ENCODE measurements around the gene CCDC136. TPM values are rescaled to one million over a fixed set of nuclear protein-coding genes. Genes with fewer than 3 reads are reported as not detected.

Gene CCDC136
- total RNA-seq, 1 experiment from 2014 or later: 31.1 TPM

- H3K9me3 ChIP-seq (ENCODE audit: control insufficient read depth, low read depth, low read length): no peaks in the 10 kb centered on the region
- H4K91ac ChIP-seq (ENCODE audit: insufficient read length, low read depth, low read length): no peak overlapping the region
- no peak overlapping the region for H2BK5ac ChIP-seq (ENCODE audit: insufficient read length, low read length)
- H3K4ac ChIP-seq (ENCODE audit: low read depth, low read length): no peak overlapping the region
- H3K79me1 ChIP-seq (ENCODE audit: insufficient read depth, low read depth, low read length, poor library complexity, severe bottlenecking): no peaks in the 10 kb centered on the region
- H3K27ac ChIP-seq (ENCODE audit: insufficient read length, low read depth, low read length): no peak overlapping the region
- Mint-ChIP-seq H3K27me3 (ENCODE audit: low read depth) (no peaks in the 10 kb centered on the region), H3K36me3 (ENCODE audit: insufficient read depth in 1 of 3, low read depth in 3 of 3) (peaks cover 0 to 4% (median 0%) of the 10 kb centered on the region in 3 experiments; a peak in 1 of 7 replicates), H3K27ac (no peak overlapping the region; a peak in 1 of 7 replicates), H3K9me3 (no peaks in the 10 kb centered on the region), H3K4me3 (no peak overlapping the region), H3K4me1 (peaks cover 2 to 5% of the 10 kb centered on the region in 2 experiments; a peak in 3 of 4 replicates)
- no peak overlapping the region for H2BK20ac ChIP-seq (ENCODE audit: low read depth, low read length, poor library complexity, severe bottlenecking)
- H3K14ac ChIP-seq (ENCODE audit: insufficient read depth, low read length): no peak overlapping the region
- no peak overlapping the region for H2BK120ac ChIP-seq (ENCODE audit: low read depth, low read length, poor library complexity, severe bottlenecking)
- H3K56ac ChIP-seq (ENCODE audit: insufficient read length, low read depth, low read length): no peak overlapping the region
- H2AK5ac ChIP-seq (ENCODE audit: insufficient read length, low read length): no peak overlapping the region
- H2AFZ ChIP-seq (ENCODE audit: low read length): no peak overlapping the region
- H3K23ac ChIP-seq (ENCODE audit: insufficient read length, low read depth, low read length): no peak overlapping the region
- H3K18ac ChIP-seq (ENCODE audit: insufficient read length, low read depth, low read length): no peak overlapping the region
- H3K9ac ChIP-seq (ENCODE audit: extremely low read depth, insufficient read length, low read length): no peak overlapping the region
- H3T11ph ChIP-seq (ENCODE audit: low read length): no peak overlapping the region
- no peaks in the 10 kb centered on the region for H3K4me1 ChIP-seq (ENCODE audit: insufficient read depth, low read length)
- no peaks in the 10 kb centered on the region for H4K20me1 ChIP-seq (ENCODE audit: control insufficient read depth, insufficient read depth, insufficient read length)
- WGBS (ENCODE audit: extremely low coverage, insufficient read length, low lambda C conversion rate): no CpG with 5 or more reads among the region's 14 CpGs
- H2BK12ac ChIP-seq (ENCODE audit: insufficient read length, low read depth, low read length): no peak overlapping the region
- no peaks in the 10 kb centered on the region for H3K23me2 ChIP-seq (ENCODE audit: insufficient read length, low read depth, low read length, poor library complexity, severe bottlenecking)
- H2BK15ac ChIP-seq (ENCODE audit: low read depth, low read length): no peak overlapping the region
- no peak overlapping the region for H4K5ac ChIP-seq (ENCODE audit: insufficient read length, low read depth, low read length)
- no peaks in the 10 kb centered on the region for H3K27me3 ChIP-seq (ENCODE audit: insufficient read depth, low read length)
- TF ChIP-seq, protein P1, sequence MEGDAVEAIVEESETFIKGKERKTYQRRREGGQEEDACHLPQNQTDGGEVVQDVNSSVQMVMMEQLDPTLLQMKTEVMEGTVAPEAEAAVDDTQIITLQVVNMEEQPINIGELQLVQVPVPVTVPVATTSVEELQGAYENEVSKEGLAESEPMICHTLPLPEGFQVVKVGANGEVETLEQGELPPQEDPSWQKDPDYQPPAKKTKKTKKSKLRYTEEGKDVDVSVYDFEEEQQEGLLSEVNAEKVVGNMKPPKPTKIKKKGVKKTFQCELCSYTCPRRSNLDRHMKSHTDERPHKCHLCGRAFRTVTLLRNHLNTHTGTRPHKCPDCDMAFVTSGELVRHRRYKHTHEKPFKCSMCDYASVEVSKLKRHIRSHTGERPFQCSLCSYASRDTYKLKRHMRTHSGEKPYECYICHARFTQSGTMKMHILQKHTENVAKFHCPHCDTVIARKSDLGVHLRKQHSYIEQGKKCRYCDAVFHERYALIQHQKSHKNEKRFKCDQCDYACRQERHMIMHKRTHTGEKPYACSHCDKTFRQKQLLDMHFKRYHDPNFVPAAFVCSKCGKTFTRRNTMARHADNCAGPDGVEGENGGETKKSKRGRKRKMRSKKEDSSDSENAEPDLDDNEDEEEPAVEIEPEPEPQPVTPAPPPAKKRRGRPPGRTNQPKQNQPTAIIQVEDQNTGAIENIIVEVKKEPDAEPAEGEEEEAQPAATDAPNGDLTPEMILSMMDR (conservative IDR thresholded peaks at IDR 0.05): no peak
- H3K4me2 ChIP-seq (ENCODE audit: insufficient read depth, insufficient read length, low read length): no peak overlapping the region
- H3K79me2 ChIP-seq (ENCODE audit: insufficient read depth, low read length): no peaks in the 10 kb centered on the region
- DNase-seq: no peak
- no peak overlapping the region for H4K8ac ChIP-seq (replicated peaks; ENCODE audit: insufficient read length, low read depth, low read length)
These were observed 55.1 kb downstream of the CCDC136 start for GRCh38 chr7:128846781-128847444.
